HUES6 (cell line): Measurements from ENCODE around the gene DDX52.

ENCODE experiments used
- H3K27ac ChIP-seq: 2 replicates; pipeline ENCODE4 v1.7.0; 2013; ENCODE audit warnings: low read depth, mild to moderate bottlenecking, low read length, inconsistent platforms
- H3K27me3 ChIP-seq: 2 replicates; pipeline ENCODE4 v1.6.1; 2013; ENCODE audit warnings: low read length; ENCODE audit not compliant: control insufficient read depth, insufficient read depth
- H3K36me3 ChIP-seq: 2 replicates; pipeline ENCODE4 v1.6.1; 2013; ENCODE audit warnings: low read length; ENCODE audit not compliant: control insufficient read depth, insufficient read depth
- H3K4me1 ChIP-seq: 2 replicates; pipeline ENCODE4 v1.6.1; 2013; ENCODE audit warnings: low read length; ENCODE audit not compliant: control insufficient read depth, insufficient read depth
- H3K4me3 ChIP-seq: 2 replicates; pipeline ENCODE4 v1.5.1; 2013; ENCODE audit warnings: low read depth, low read length
- H3K9ac ChIP-seq: one replicate; pipeline ENCODE4 v1.6.1; 2013; ENCODE audit warnings: mild to moderate bottlenecking, low read length
- H3K9me3 ChIP-seq: 2 replicates; pipeline ENCODE4 v1.6.1; 2013; ENCODE audit warnings: low read depth, low read length; ENCODE audit not compliant: control insufficient read depth, insufficient read depth

DDX52 gene

DNA sequence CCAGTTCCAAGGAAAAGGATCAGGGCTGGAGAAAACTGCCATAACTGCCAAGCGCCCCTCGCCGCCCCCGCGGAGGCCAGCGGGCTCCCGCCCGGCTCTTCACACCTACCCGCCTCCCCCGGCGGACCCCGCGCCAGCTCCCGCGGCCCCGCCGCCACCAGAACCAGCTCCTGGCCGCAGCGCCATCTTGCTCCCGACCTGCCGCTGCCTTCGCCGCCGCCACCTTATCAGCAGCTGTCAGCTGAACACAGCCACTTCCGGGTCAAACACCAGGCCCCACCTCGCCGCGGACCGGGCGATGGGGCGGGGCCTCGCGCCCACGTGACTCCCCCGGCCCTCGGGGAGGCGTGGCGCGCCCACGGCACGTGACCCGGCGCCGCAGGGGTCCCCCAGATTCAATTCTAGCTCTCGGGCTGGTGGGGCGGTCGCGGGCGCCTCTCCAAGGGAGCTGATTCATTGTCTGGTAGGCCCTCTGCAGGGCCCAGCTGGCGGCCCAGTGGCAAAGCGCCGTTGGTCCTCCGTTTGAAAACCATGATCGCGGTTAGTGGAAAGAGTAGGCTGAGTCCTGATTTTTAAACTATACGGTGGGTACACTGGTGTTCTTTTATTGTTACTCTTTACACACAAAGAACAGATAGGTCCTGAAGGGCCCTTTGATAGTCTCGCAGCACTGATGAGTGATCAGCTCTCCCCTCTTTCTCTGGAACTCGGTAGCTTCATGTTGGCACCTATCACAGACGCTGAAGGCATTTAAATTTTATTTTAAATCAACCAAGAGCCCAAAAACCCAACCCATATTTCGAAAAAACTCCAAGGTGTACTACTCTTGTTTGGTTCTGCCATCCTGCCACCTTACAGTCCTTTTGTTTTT is 33.8 kb downstream of the DDX52 start, which contains the start of gene SYNRG:
TSS of gene SYNRG (minus strand) at position 249 of the 871 bp plus-strand sequence. CDS start at position 186, 63 bp downstream.
- Histone ChIP-seq H3K4me1 (peaks cover 9% of the 10 kb centered on the region), H3K27ac (peak within 1 kb of the TSS; percentile 91), H3K4me3 (peak within 1 kb of the TSS; percentile 84), H3K36me3 (peaks cover 21% of the 10 kb centered on the region), H3K27me3 (no peaks in the 10 kb centered on the region), H3K9me3 (no peaks in the 10 kb centered on the region), H3K9ac (peak within 1 kb of the TSS; percentile 89)

DNA sequence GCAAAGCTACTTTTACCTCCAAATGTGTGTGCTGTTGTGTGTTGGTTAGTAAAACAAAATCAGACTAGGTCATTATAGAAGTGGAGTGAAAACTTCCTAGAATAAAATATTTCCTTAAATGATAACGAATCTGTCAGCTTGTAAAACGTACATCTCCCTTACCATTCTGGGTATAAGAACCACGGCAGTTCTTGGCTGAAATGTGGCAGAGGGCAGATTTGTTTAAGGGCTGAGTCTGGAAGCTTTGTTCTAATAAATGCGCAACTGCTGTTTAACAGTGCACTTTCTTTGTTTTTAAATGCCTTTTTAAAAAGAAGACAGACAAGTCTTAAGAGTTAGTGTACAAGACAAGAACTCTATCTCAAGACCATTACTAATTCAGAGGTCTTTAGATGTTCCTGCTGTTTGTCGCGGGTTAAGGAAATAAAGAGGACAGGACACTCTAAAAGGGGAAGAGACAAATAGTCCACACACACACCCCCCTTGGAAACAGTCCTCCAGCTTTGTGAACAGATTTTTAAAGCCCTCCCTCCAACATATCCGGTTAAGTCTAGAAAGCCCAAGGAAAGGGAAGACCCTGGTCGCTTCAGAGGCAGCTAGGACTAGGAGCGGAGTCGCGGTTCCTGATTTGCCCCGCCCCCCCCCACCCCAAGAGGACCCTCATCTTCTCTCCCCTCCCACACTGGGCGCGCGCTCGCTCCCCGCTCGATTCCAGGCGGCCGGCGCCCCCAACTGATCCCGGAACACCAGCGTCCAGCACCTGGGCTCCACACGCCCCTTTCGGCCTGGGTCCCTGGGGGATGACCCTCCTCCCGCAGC is 34.7 kb downstream of the DDX52 start:
- peak overlapping the region; percentile 84 for H3K4me3 ChIP-seq
- H3K9me3 ChIP-seq: peaks cover 3% of the 10 kb centered on the region; the same call in 1 of the 2 replicates
- H3K36me3 ChIP-seq: peaks cover 17% of the 10 kb centered on the region
- peak overlapping the region; percentile 80; the same call in 1 of the 2 replicates for H3K27ac ChIP-seq
- H3K27me3 ChIP-seq: no peaks in the 10 kb centered on the region
- H3K4me1 ChIP-seq: peaks cover 9% of the 10 kb centered on the region
- peak overlapping the region; percentile 89 for H3K9ac ChIP-seq

DNA sequence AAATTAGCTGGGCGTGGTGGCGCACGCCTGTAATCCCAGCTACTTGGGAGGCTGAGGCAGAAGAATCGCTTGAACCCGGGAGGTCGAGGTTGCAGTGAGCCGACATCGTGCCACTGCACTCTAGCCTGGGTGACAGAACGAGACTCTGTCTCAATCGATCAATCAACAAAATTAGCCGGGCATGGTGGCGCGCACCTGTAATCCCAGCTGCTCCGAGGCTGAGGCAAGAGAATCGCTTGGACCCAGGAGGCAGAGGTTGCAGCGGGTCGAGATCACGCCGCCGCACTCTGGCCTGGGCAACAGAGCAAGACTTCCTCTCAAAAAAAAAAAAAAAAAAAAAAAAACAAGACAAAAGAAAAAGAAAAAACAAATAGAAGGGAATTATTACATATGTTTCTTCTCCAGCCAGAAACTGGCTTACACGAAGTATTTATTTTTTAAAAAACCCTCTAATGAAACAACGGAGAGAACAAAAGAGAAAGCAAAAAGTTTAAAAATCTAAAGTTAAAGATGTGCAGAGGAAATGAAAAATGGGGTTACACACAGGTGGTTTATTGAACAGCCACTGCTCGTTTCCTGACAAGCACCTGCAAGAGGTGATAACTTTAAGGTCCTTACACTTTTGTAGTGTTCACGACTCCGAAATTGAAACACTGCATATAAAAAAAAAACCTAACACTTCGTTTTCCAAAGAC is 35.5 kb downstream of the DDX52 start:
- Histone ChIP-seq H3K4me1 (peaks cover 9% of the 10 kb centered on the region), H3K27ac (no peak overlapping the region), H3K4me3 (peak overlapping the region; percentile 84), H3K9me3 (peaks cover 6% of the 10 kb centered on the region; the same call in 1 of the 2 replicates), H3K36me3 (peaks cover 10% of the 10 kb centered on the region), H3K9ac (no peak overlapping the region), H3K27me3 (no peaks in the 10 kb centered on the region)

DNA sequence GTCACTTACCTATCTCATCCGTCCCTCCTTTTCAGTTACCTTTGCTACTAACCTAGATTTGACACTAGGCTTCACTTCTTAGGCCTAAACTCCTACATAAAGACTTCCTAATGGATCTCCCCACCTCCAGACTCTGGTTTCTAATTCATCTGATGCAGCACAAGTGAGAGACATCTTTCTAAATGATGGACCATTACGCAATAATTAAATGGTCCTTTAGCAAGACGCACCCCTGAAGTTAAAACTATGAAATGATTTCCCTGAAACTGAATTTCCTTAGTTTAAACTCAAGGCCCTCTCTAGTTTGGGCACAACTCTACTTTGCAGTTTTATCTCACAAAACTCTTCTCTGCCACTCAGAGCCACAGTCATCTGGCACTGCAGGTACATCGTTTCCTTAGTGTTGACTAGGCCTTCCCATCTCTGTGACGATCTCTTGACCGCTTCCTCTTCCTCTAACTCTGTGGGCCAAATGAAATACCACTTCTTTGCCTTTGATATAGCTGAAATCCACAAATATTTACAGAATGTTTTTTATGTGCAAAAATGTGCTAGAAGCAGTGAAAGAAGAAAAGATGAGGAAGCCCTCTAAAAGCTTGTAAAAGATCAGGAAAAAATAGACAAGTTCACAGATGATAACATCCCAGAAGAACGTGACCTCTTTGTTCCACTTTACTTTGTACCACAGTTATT is 37.3 kb downstream of the DDX52 start:
- H3K36me3 ChIP-seq: peaks cover 4% of the 10 kb centered on the region; the same call in 1 of the 2 replicates
- no peak overlapping the region for H3K9ac ChIP-seq
- no peak overlapping the region for H3K27ac ChIP-seq

DNA sequence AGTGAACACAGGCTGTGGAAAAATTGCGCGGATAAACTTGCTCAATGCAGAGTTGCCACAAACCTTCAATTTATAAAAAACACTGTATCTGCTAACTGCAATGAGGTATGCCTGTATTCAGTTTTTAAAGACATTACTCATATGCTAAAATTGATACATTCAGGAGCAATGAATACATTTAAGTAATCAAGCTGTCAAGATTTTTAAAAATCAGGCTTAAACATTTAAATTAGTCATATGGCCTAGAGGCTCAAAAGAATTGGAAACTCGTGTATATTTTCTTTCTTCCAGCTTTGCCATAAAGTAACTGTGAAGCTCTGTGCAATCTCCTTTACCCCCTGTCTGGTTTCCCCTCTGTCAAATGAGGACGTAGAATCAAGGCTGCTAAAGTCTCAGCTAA is 38.2 kb downstream of the DDX52 start:
- Histone ChIP-seq H3K27me3 (no peaks in the 10 kb centered on the region), H3K9me3 (peaks cover 6% of the 10 kb centered on the region; the same call in 1 of the 2 replicates), H3K4me1 (peaks cover 9% of the 10 kb centered on the region), H3K36me3 (peaks cover 9% of the 10 kb centered on the region), H3K9ac (no peak overlapping the region), H3K27ac (no peak overlapping the region), H3K4me3 (no peak overlapping the region)

More for the DNA sequence above, 37.3 kb downstream of the DDX52 start:
- H3K4me1 ChIP-seq: peaks cover 9% of the 10 kb centered on the region
- no peak overlapping the region for H3K4me3 ChIP-seq
- H3K27me3 ChIP-seq: no peaks in the 10 kb centered on the region
- peaks cover 6% of the 10 kb centered on the region; the same call in 1 of the 2 replicates for H3K9me3 ChIP-seq

DNA sequence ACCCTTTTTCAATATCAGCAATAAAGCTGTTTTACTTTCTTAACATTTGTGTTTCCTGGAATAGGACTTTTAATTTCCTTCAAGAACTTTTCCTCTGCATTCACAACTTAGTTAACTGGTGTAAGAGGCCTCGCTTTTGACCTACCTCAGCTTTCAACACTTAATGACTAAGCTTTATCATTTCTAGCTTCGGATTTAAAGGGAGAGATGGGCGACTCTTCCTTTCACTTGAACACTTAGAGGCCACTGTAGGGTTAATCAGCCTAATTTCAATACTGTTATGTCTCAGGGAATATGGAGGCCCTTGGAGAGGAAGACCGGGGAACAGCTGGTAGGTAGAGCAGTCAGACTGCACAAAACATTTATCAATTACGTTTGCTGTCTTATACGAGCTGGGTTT is 38.7 kb downstream of the DDX52 start:
- Histone ChIP-seq H3K27ac (no peak overlapping the region), H3K9ac (no peak overlapping the region), H3K36me3 (peaks cover 12% of the 10 kb centered on the region), H3K27me3 (no peaks in the 10 kb centered on the region), H3K4me3 (no peak overlapping the region), H3K4me1 (peaks cover 4% of the 10 kb centered on the region), H3K9me3 (peaks cover 6% of the 10 kb centered on the region; the same call in 1 of the 2 replicates)

DNA sequence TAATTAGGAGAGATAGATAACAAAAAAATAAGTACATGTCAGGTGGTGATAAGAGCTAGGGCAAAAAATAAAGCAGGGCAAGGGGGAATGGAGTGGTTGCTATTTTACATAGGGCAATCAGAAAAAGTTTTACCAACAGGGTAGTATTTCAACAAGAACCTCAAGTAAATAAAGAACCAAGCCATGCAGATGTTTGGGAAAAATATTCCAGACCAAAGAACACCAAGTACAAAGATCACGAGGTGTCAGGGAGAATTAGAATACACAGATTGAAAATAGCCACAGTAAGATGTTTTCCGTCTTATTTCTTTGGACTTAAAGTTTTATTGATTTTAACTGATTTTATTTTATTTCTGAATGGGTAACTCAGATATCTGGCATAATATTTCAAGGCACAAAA is 45.1 kb downstream of the DDX52 start:
- Histone ChIP-seq H3K9me3 (no peaks in the 10 kb centered on the region), H3K36me3 (peaks cover 52% of the 10 kb centered on the region), H3K27me3 (no peaks in the 10 kb centered on the region), H3K4me1 (no peaks in the 10 kb centered on the region), H3K4me3 (no peak overlapping the region), H3K27ac (no peak overlapping the region), H3K9ac (no peak overlapping the region)

DNA sequence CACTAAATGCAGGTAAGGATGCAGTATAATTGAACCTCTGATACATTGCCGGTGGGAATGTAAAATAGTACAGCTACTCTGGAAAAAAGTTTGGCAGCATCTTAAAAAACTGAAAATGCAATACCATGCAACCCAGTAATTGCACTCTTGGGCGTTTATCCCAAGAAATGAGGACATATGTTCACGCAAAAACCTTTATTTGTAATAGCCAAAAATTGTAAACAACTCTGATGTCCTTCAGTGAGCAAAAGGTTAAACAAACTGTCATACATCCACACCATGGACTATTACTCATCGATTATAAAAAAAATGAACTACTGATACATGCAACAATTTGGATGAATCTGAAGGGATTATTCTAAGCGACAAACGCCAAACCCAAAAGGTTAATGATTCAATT is 51.0 kb downstream of the DDX52 start:
- H3K9me3 ChIP-seq: no peaks in the 10 kb centered on the region
- H3K9ac ChIP-seq: no peak overlapping the region
- H3K4me1 ChIP-seq: no peaks in the 10 kb centered on the region
- no peaks in the 10 kb centered on the region for H3K27me3 ChIP-seq
- H3K36me3 ChIP-seq: peaks cover 37% of the 10 kb centered on the region
- H3K4me3 ChIP-seq: no peak overlapping the region
- no peak overlapping the region for H3K27ac ChIP-seq

DNA sequence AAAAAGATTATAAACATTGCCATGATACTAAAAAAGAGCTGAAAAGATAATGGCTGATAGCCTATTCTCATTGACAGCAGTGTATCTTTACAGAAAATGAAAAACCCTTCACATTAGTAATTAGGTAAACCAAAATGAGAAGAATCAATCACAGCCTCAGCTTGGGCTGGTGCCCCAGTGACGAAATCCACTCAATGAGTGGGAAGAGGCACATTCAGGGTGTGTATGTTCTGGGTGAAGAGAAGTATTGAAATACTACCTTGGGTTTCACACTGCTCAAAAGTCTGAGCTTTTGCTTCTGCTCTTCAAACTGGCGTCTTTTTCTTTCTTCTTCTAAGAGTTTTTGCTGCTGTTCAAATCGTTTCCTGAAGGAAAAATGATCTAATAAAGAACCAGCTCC is 58.2 kb downstream of the DDX52 start:
- no peaks in the 10 kb centered on the region for H3K27me3 ChIP-seq
- H3K9ac ChIP-seq: no peak overlapping the region
- H3K27ac ChIP-seq: no peak overlapping the region
- no peaks in the 10 kb centered on the region for H3K4me1 ChIP-seq
- peaks cover 42% of the 10 kb centered on the region for H3K36me3 ChIP-seq
- H3K4me3 ChIP-seq: no peak overlapping the region
- no peaks in the 10 kb centered on the region for H3K9me3 ChIP-seq

DNA sequence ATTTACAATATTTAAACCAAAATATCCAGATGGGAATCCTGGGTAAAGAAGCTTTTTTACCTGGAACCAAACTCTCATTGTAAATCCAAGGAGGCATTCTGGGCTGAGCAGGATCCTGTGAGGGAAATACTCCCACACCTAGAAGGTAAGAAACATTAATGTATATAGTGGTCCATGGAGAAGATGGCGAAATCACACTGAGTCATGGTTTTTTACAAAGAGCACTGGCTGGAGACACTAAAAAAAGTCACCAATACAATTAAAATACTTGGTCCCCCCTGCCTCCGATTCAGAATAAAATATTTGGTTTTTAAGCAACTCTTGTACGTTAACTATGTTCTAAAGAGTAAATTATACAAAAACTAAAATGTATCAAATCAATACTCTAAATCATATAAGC is 67.0 kb downstream of the DDX52 start:
- peaks cover 27% of the 10 kb centered on the region for H3K36me3 ChIP-seq

More for the DNA sequence above, 67.0 kb downstream of the DDX52 start:
- Histone ChIP-seq H3K27me3 (no peaks in the 10 kb centered on the region), H3K4me1 (no peaks in the 10 kb centered on the region), H3K9me3 (no peaks in the 10 kb centered on the region), H3K4me3 (no peak overlapping the region), H3K27ac (no peak overlapping the region), H3K9ac (no peak overlapping the region)
